Caco-2 (cell line): ENCODE measurements around the gene MNS1. TPM values are rescaled to one million over a fixed set of nuclear protein-coding genes. Genes with fewer than 3 reads are reported as not detected.

Experiments used
- BruUV-seq: library from RNA; stranded (reverse); fragments of 400-500 nt; replicated peaks from 2 replicates; lab custom pipeline; 2021; lab: Mats Ljungman, UMichigan
- CTCF ChIA-PET: fragments of 300-600 bp; sonication (Branson Sonifier 250); formaldehyde crosslinking; loops from one replicate; lab custom pipeline; 2022; ENCODE audit warnings: antibody characterized with exemption; lab: Charles Lee
- POLR2A ChIA-PET: fragments of 300-600 bp; sonication (Branson Sonifier 250); formaldehyde crosslinking; loops from one replicate; lab custom pipeline; 2022; ENCODE audit warnings: antibody characterized with exemption; lab: Charles Lee
- DNase-seq, 2 experiments: peaks; one replicate each; pipeline versions ENCODE4 v3.0.0 to v3.0.0-alpha.2; 2020 to 2022
- H3K27me3 ChIP-seq: replicated peaks from 2 replicates; pipeline ENCODE4 v1.6.0; 2011; ENCODE audit warnings: low read length; ENCODE audit not compliant: control insufficient read depth, insufficient read depth
- H3K36me3 ChIP-seq: 2 replicates; pipeline ENCODE4 v1.5.1; 2011; ENCODE audit warnings: low read length; ENCODE audit not compliant: control insufficient read depth, insufficient read depth
- H3K4me1 ChIP-seq: fragments of 250-450 bp; sonication (Bioruptor Pico); 2 replicates; pipeline ENCODE4 v1.5.1; 2020; ENCODE audit warnings: mild to moderate bottlenecking
- H3K4me3 ChIP-seq: 2 replicates; pipeline ENCODE4 v1.5.1; 2011; ENCODE audit warnings: low read depth, mild to moderate bottlenecking, control low read depth, low read length
- H3K9me3 ChIP-seq: fragments of 250-450 bp; sonication (Bioruptor Pico); 2 replicates; pipeline ENCODE4 v1.5.1; 2020; ENCODE audit warnings: mild to moderate bottlenecking, moderate library complexity
- H3K27ac Mint-ChIP-seq: one replicate; pipeline ENCODE4 v1.8.0; 2022; ENCODE audit warnings: mixed read lengths; ENCODE audit not compliant: unreplicated experiment
- H3K27me3 Mint-ChIP-seq: one replicate; pipeline ENCODE4 v1.8.0; 2022; ENCODE audit warnings: mixed read lengths; ENCODE audit not compliant: insufficient read depth, unreplicated experiment
- H3K36me3 Mint-ChIP-seq: one replicate; pipeline ENCODE4 v1.8.0; 2022; ENCODE audit warnings: mild to moderate bottlenecking, mixed read lengths; ENCODE audit not compliant: insufficient read depth, unreplicated experiment
- H3K4me1 Mint-ChIP-seq: one replicate; pipeline ENCODE4 v1.8.0; 2022; ENCODE audit warnings: low read depth, mixed read lengths; ENCODE audit not compliant: unreplicated experiment
- H3K4me3 Mint-ChIP-seq: one replicate; pipeline ENCODE4 v1.8.0; 2022; ENCODE audit warnings: mild to moderate bottlenecking, moderate library complexity, mixed read lengths; ENCODE audit not compliant: unreplicated experiment
- H3K9me3 Mint-ChIP-seq: one replicate; pipeline ENCODE4 v1.8.0; 2022; ENCODE audit warnings: mixed read lengths; ENCODE audit not compliant: unreplicated experiment
- intact Hi-C: fragments of 100-400 bp; cut with micrococcal nuclease; formaldehyde crosslinking; loops from one replicate; pipeline ENCODE4 v1.10.0; 2022; ENCODE audit not compliant: unreplicated experiment
- total RNA-seq: library from RNA; stranded (reverse); gene quantifications from 2 replicates; pipeline ENCODE4 v1.2.3, GENCODE V29; 2022
- TF ChIP-seq, protein P1 (sequence below), 2 experiments: fragments of 200-600 bp in 1 of 2; IDR thresholded peaks; 1 replicate in 1 of 2; 2 replicates in 1 of 2; pipeline versions ENCODE4 v1.5.1 to v1.8.0; 2011 to 2022; ENCODE audit warnings: antibody characterized with exemption in 1 of 2, control low read depth in 1 of 2, inconsistent platforms in 1 of 2, low read depth in 1 of 2, low read length in 1 of 2, mild to moderate bottlenecking in 1 of 2, moderate library complexity in 1 of 2; ENCODE audit not compliant: insufficient read depth in 1 of 2, severe bottlenecking in 1 of 2, unreplicated experiment in 1 of 2

Gene MNS1
- total RNA-seq, 1 experiment from 2014 or later, result 2.6 TPM

DNA sequence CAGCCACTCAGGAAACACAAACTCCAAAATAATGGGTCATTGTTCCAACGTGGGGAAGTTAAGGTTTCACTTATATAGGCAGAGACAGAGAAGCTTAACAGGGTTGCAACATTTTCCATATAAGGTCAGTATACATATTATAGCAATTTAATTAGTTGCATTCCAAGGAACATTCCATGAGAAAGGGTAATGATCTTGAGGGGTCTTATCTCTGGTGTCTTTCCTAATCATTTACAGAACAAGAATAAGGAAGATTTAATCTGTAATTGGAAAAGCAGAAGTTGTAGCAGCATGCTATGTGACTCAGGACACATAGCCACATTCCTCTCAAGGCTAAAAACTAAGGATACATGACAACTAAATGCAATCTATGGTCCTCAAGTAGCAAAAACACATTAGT, 4.9 kb downstream of the MNS1 start:
- DNase-seq, result no peak
- Mint-ChIP-seq H3K27me3 (no peaks in the 10 kb centered on the region), H3K36me3 (peaks cover 5% of the 10 kb centered on the region), H3K27ac (no peak overlapping the region), H3K9me3 (no peaks in the 10 kb centered on the region), H3K4me3 (no peak overlapping the region), H3K4me1 (no peaks in the 10 kb centered on the region)
- TF ChIP-seq, protein P1, sequence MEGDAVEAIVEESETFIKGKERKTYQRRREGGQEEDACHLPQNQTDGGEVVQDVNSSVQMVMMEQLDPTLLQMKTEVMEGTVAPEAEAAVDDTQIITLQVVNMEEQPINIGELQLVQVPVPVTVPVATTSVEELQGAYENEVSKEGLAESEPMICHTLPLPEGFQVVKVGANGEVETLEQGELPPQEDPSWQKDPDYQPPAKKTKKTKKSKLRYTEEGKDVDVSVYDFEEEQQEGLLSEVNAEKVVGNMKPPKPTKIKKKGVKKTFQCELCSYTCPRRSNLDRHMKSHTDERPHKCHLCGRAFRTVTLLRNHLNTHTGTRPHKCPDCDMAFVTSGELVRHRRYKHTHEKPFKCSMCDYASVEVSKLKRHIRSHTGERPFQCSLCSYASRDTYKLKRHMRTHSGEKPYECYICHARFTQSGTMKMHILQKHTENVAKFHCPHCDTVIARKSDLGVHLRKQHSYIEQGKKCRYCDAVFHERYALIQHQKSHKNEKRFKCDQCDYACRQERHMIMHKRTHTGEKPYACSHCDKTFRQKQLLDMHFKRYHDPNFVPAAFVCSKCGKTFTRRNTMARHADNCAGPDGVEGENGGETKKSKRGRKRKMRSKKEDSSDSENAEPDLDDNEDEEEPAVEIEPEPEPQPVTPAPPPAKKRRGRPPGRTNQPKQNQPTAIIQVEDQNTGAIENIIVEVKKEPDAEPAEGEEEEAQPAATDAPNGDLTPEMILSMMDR (IDR thresholded peaks at IDR 0.05; ENCODE audit: insufficient read depth in 1 of 2, low read depth in 1 of 2, low read length in 1 of 2, severe bottlenecking in 1 of 2, unreplicated experiment in 1 of 2), result no peak
- Histone ChIP-seq H3K36me3 (no peaks in the 10 kb centered on the region), H3K4me1 (no peaks in the 10 kb centered on the region), H3K27me3 (no peaks in the 10 kb centered on the region), H3K9me3 (no peaks in the 10 kb centered on the region), H3K4me3 (no peak overlapping the region)
- intact Hi-C loops, result no loop called here
- CTCF ChIA-PET, result no interaction called here
- POLR2A ChIA-PET, result no interaction called here
- no TSS peak for BruUV-seq

DNA sequence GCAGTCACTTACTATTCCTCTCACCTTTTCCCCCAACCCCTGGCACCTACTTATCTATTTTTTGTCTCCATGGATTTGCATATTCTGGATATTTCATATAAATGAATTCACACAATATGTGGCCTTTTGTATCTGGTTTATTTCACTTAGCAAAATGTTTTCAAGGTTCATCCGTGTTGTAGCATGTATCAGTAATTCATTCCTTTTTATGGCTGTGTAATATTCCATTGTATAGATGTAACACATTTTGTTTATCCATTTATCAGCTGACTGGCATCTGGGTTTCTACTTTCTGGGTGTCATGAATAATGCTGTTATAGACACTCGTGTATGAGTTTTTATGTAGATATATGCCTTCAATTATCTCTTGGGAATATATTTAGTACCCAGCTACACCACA, 5.8 kb downstream of the MNS1 start:
- H3K27me3 ChIP-seq, result no peaks in the 10 kb centered on the region
- Mint-ChIP-seq H3K4me3 (no peak overlapping the region), H3K36me3 (no peaks in the 10 kb centered on the region), H3K27ac (no peak overlapping the region), H3K9me3 (no peaks in the 10 kb centered on the region), H3K27me3 (no peaks in the 10 kb centered on the region), H3K4me1 (no peaks in the 10 kb centered on the region)
- no peaks in the 10 kb centered on the region for H3K9me3 ChIP-seq
- ChIA-PET POLR2A (no interaction called here), CTCF (no interaction called here)
- no peaks in the 10 kb centered on the region for H3K36me3 ChIP-seq
- no TSS peak for BruUV-seq
- intact Hi-C loops, result no loop called here
- TF ChIP-seq, protein P1 (IDR thresholded peaks at IDR 0.05; ENCODE audit: insufficient read depth in 1 of 2, low read depth in 1 of 2, low read length in 1 of 2, severe bottlenecking in 1 of 2, unreplicated experiment in 1 of 2), result no peak
- H3K4me1 ChIP-seq, result no peaks in the 10 kb centered on the region
- no peak for DNase-seq
- no peak overlapping the region for H3K4me3 ChIP-seq

DNA sequence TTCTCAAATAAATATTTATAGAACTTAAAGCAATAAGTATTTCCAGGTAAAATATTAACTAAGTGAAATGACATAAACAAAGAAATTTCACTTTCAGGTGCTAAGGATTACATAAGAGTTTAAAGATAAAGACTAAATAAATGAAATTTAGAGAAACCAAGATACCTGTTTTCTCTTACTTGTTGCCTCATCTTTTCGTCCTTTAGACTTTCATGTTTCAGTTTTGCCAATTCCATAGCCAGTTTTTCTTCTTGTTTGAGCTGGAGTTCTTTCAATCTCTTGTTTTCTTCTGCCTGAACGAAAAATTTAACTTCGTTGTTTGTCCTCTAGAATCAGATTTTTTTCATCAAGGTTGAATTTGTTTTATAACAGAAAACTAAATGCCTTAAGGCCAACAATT, 8.7 kb downstream of the MNS1 start:
- no peaks in the 10 kb centered on the region for H3K4me1 ChIP-seq
- no peaks in the 10 kb centered on the region for H3K9me3 Mint-ChIP-seq
- POLR2A ChIA-PET, result no interaction called here
- CTCF ChIA-PET, result no interaction called here
- H3K4me1 Mint-ChIP-seq, result no peaks in the 10 kb centered on the region
- no peak overlapping the region for H3K4me3 Mint-ChIP-seq
- H3K27me3 Mint-ChIP-seq, result no peaks in the 10 kb centered on the region
- no peak overlapping the region for H3K27ac Mint-ChIP-seq
- no TSS peak for BruUV-seq
- H3K9me3 ChIP-seq, result no peaks in the 10 kb centered on the region
- H3K27me3 ChIP-seq, result no peaks in the 10 kb centered on the region
- DNase-seq, result no peak
- H3K36me3 ChIP-seq, result no peaks in the 10 kb centered on the region
- H3K36me3 Mint-ChIP-seq, result no peaks in the 10 kb centered on the region
- H3K4me3 ChIP-seq, result no peak overlapping the region
- TF ChIP-seq, protein P1 (IDR thresholded peaks at IDR 0.05; ENCODE audit: insufficient read depth in 1 of 2, low read depth in 1 of 2, low read length in 1 of 2, severe bottlenecking in 1 of 2, unreplicated experiment in 1 of 2), result no peak
- intact Hi-C loops, result no loop called here
